HG03457 (cell line): ENCODE measurements around the gene ST8SIA6.
"Not testable (repeated sequence)": the region's sequence is repeated elsewhere in the genome, so short reads cannot be mapped to it uniquely, and the experiment has no call there.

Source experiments
- ATAC-seq: cut with Tn5 transposase; IDR thresholded peaks from one replicate; pipeline ENCODE4 v1.9.1; 2021; ENCODE audit warnings: moderate number of reproducible peaks; ENCODE audit not compliant: unreplicated experiment

ST8SIA6 gene

GRCh38 chr10:17454161-17455014, at the start of gene ST8SIA6:
Gene ST8SIA6, minus strand, starts transcription at chr10:17454595. Its CDS starts 340 bp downstream, at chr10:17454255.
- ATAC-seq = peak; percentile 53

DNA sequence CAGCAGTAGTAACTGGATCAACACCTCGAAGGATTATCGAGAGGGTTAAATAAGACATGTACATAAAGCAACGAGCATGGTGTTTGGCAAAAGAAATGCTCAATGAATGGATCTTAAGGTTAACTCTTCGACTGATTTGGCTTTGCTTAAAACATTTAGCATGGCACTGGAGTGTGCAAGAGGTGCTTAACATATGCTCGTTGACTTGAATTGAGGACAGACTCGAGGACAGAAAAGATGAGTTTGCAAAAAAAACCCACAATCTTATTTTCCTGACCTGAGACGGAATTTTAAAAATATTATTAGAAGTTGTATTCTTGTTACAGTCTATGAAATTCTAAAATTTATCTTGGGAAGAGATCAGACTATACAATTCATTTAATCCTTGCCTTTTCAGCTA, 49.4 kb upstream of the ST8SIA6 start:
- no peak for ATAC-seq

- ATAC-seq = no peak
These were observed 48.4 kb upstream of the ST8SIA6 start for GRCh38 chr10:17502814-17503213.

DNA sequence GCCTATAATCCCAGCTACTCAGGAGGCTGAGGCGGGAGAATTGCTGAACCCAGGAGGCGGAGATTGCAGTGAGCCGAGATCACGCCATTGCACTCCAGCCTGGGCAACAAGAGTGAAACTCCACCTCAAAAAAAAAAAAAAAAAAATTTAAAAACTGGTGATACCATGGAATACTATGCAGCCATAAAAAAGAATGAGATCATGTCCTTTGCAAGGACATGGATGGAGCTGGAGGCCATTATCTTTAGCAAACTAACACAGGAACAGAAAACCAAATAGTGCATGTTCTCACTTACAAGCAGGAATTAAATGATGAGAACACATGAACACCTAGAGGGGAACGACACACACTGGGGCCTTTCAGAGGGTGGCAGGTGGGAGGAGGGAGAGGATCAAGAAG, 44.6 kb upstream of the ST8SIA6 start:
- not testable (repeated sequence) for ATAC-seq

GRCh38 chr10:17497446-17498030, 43.1 kb upstream of the ST8SIA6 start:
- ATAC-seq = no peak

- no peak for ATAC-seq
These were observed 40.3 kb upstream of the ST8SIA6 start for GRCh38 chr10:17494626-17495260.

DNA sequence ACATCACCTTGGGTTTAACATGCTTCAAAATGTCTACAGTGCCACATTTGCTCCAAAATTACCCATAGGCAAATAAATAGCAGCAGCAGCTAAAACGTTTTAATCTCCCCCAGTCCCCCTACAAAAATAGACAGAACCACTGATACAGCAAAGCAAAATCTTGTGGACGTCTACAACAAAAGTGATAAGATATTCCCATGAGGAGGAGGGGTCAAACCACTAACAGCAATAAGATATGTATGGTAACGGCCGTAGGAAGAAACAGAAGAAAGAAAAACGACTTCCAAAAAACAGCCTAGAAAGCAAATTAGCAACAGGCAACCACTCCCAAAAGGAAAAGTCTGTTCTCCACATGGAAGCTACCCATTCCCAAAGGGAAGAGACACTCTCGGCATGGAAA, 34.5 kb upstream of the ST8SIA6 start:
- no peak for ATAC-seq

- no peak for ATAC-seq
These were observed 28.7 kb upstream of the ST8SIA6 start for GRCh38 chr10:17483079-17483478.

DNA sequence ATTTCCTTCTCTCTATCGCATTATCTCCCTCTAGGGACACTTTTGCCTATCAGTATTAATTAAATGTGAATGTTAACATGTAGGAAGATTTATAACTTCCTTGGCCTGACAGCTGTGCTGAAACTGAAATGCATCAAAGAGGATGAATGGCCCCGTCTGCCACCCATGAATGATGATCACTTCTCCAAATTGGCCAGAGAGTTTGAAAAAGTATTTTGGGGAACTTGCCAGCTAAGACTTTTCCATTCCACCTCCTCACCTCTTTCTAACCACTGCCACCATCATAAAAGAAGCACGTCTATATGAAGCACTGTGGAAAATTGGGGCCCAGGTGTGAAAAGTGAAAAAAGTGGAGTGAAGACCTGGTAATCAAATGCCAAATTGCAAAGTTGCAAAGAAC, 25.4 kb upstream of the ST8SIA6 start:
- ATAC-seq = no peak

GRCh38 chr10:17479015-17479615, 24.7 kb upstream of the ST8SIA6 start:
- ATAC-seq = no peak

- ATAC-seq = no peak
These were observed 21.7 kb upstream of the ST8SIA6 start for GRCh38 chr10:17476073-17476472.

DNA sequence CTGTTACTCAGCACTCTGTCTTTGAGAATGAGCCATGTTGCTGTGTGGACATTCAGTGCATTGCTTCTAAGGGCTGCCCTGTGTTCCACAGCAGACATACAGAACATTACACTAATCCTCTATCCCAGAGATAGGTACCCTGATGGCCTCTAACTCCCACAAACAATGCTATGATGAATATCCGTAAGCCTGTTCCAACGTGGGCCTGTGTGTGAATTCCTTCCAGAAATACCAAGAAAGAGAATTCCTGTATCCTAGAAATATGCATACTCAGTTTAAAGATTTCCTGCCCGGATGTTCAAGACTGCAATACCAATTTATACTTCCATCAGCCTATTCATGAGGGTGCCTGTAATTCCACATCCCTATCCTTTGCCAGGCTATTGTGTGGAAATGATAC, 21.3 kb upstream of the ST8SIA6 start:
- ATAC-seq = no peak

DNA sequence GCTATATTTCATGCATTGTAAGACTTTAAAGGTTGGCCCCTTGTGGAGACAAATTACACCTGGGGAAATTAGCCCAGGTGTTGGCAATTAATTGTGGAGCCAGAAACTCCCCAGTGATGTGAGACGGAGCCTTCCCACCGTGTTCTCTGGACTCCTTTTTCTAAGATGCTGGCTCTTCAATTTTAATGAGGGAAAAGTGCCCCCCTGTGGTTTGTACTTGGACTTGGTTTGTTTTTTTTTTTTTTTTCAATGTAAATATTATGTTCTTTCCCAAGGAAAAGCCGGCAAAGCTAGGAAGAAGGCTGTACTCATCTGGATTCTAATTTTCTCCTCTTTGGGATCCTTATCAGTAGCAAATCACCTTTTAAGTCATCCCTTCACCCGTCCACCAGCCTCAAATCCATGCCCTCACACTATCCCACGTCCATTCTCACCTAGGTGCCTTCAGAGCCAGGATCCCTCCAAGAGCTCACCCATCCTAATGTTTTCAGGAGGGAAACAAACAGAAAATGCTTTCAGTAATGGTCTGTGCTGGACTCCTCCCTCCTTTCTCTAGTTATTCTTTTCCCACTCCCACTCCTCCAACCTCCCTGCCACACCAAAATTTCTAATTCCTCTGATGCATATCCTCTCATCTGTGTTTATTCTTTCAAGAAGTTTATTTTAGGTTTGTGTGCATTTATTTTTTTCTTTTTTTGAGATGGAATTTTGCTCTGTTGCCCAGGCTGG, 20.4 kb upstream of the ST8SIA6 start:
- ATAC-seq = no peak

GRCh38 chr10:17473228-17473950, 19.0 kb upstream of the ST8SIA6 start:
- no peak for ATAC-seq

- no peak for ATAC-seq
These were observed 18.3 kb upstream of the ST8SIA6 start for GRCh38 chr10:17472481-17473227.

GRCh38 chr10:17470246-17470645, 15.9 kb upstream of the ST8SIA6 start:
- ATAC-seq = no peak

DNA sequence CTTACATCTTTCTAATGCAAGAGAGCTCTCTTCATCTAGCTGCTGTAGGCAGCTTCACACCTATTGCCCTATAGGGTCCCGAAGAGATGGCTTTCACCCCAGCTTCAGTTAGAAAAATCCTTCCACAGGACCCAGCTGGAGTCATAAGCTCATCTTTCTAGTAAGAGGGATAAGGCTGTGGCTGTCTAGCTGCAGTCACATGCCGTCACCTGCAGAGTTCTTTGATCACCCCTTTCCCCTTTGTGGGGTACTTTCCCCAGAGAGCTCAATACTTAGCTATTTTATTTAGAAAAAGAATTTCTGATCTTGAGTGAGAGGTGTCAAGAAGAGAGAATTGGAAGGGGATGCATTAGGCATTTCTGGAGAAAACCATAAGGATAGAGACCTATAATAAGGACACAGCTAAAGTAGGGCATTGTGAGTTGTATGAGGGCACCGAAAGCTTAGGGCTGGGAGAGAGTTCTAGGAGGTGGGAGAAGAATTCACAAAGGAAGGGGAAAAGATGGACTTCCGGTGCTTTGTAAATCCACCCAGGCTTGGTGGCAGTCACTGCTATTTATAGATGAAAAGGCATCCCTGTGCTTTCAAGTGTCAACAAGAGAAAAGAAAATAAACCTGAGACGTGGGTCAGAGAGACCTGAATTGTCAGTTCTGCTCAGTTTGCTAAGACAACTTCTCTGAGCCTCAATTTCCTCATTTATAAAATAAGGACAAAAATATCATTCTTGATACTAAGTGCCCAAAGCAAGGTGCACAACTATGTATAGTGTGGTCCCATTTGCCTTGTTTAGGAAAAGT, 11.1 kb upstream of the ST8SIA6 start:
- no peak for ATAC-seq

- ATAC-seq = no peak
These were observed 10.2 kb upstream of the ST8SIA6 start for GRCh38 chr10:17464545-17464944.

DNA sequence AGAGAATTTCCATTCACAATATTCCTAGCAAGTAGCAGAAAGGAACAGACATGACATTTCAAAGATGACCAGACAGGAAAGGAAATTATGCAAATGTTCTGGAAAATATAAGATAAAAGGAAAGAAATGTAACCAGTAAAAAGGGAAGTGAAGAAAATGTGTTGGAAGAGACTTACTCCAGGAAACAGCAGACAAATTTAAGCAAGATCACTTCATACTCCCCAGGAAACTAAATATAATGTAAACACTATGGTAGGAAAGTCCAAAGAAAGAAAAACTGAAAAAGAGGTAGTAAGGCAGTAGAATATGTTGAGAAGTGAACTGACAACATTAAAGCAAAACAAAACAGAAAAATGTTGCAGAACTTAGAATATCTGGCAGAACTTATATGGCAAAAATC, 6.4 kb upstream of the ST8SIA6 start:
- no peak for ATAC-seq
